Cardiac ventricle fibroblast (primary cell): ENCODE results near the gene COX20. TPM values are rescaled to one million over a fixed set of nuclear protein-coding genes. Genes with fewer than 3 reads are reported as not detected.

Experiments
- total RNA-seq: library from RNA; depleted of rRNA; stranded (reverse); fragments of >200 nt; gene quantifications from 2 replicates; pipeline ENCODE4 v1.2.3, GENCODE V29; 2015

The COX20 gene, protein sequence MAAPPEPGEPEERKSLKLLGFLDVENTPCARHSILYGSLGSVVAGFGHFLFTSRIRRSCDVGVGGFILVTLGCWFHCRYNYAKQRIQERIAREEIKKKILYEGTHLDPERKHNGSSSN
- 15.2 and 27.0 TPM in 2 replicates for total RNA-seq

DNA sequence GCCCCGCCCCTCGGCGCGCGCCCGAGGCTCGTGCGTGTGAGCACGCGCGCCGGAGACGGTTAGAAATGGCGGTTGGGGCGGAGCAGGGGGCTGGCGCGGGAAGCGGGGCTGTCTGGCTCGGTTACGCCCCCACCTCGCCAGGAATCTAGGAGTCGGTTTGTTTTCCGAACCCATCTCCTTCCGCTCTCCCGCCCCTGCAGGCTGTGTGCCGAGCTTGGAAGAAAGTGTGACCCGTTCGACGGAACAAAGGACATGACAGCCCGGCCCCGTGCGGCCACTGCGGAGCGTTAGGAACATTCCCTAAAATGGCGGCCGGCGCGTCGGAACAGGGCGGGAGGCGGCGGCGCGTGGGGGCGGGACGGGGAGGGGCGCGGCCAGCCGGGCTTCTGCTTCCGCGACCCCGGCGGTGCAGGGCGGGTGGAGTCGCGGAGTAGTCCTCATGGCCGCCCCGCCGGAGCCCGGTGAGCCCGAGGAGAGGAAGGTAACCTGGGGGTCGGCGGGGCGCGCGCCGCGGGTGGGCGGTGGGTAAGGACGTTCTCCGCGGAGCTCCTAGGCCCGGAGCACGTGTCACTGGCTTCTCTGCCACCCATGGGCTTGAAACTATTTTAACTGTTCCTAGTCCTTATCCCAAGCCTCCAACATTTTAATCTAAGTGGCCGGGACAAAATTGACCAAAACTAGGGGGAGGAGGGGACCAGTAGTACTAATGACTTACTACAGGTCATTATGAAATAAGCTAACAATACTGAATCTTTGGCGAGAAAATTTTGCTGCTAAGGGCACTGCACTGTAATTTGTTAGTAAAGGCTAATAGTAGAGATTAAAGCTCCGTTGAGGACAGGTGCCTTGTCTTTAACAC, at the start of gene COX20:
TSS of gene COX20 (plus strand) at position 383 of the 859 bp plus-strand sequence. CDS start at position 440, 57 bp downstream.

DNA sequence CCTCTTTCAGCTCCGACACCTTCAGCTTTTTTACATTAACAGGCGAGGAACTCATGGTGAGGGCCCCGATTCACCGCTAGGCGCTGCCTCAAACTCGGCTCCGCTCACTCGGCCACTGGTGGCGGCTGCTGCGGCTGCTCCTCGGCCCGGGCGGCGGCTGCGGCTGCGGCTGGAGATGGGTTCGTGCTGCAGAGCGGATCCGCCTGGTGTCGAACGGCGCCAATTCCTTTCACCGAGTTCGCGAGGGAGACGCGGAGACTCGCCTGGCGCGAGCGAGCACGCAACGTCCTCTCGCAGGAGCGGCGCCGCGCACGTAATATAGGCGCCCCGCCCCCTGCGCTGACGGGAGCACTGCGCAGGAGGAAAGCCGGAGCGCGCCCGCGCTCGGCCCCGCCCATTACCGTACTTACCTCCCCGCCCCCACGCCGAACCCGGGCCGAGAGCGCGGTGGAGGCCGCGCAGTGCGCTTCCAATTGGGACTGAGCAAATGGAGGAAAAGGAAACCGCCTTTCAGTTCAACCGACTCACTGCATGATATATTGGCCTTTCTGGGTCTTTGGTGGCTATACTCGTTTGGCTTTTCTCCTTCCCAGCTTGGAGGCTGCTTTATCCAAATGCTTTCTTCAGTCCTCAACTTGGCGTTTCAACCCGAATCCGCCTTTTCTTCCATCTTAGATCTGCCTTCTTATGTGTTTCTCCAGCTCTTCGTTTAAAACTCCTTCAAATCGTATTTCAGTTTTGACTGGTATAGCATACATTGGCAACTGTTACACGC, 29.0 kb downstream of the COX20 start, which contains the start of gene HNRNPU:
TSS of gene HNRNPU (minus strand) at position 291 of the 775 bp plus-strand sequence. CDS start at position 55, 236 bp downstream.

Other genes with a start within 250 kb of the COX20 start
- 29.0 and 33.2 TPM in 2 replicates for gene DESI2, start 182.5 kb upstream of the COX20 start, total RNA-seq
- 188 and 226 TPM in 2 replicates for gene HNRNPU, start 28.9 kb downstream of the COX20 start, total RNA-seq